Astrocyte of the cerebellum (primary cell): Measurements from ENCODE around the gene TMEM132C.

Experiments
- DNase-seq: peaks from one replicate; pipeline ENCODE4 v3.0.0-alpha.2; 2011; ENCODE audit warnings: low read depth
- H3K4me3 ChIP-seq: 2 replicates; pipeline ENCODE4 v1.5.1; 2011; ENCODE audit warnings: mild to moderate bottlenecking, low read depth, low read length, moderate library complexity
- CTCF ChIP-seq: IDR thresholded peaks from 2 replicates; pipeline ENCODE4 v1.5.1; 2012; ENCODE audit warnings: low read length, low read depth, moderate library complexity, mild to moderate bottlenecking; ENCODE audit errors: missing control alignments
- in situ Hi-C: cut with HindIII; loops from 2 replicates; pipeline ENCODE4 v1.10.0; 2017; ENCODE audit warnings: low sequenced_read_pairs

The TMEM132C gene

GRCh38 chr12:128612150-128612850 lies 345.3 kb downstream of the TMEM132C start:
- in situ Hi-C loops: no loop called here
- DNase-seq: no peak
- no peak overlapping the region for H3K4me3 ChIP-seq
- TF ChIP-seq CTCF: no peak

GRCh38 chr12:128613837-128614590 lies 347.0 kb downstream of the TMEM132C start:
- in situ Hi-C loops: no loop called here
- DNase-seq: no peak
- no peak overlapping the region for H3K4me3 ChIP-seq
- TF ChIP-seq CTCF: no peak

GRCh38 chr12:128617304-128617833 lies 350.4 kb downstream of the TMEM132C start:
- no peak for DNase-seq
- in situ Hi-C loops: loop anchor here (5.0 kb wide), 1 partner anchor 35 kb away; no protein-coding TSS in a partner anchor
- no peak for TF ChIP-seq CTCF
- no peak overlapping the region for H3K4me3 ChIP-seq

GRCh38 chr12:128619263-128619662 lies 352.3 kb downstream of the TMEM132C start:
- TF ChIP-seq CTCF: no peak
- in situ Hi-C loops: loop anchor here (5.0 kb wide), 1 partner anchor 33 kb away; no protein-coding TSS in a partner anchor
- DNase-seq: no peak
- no peak overlapping the region for H3K4me3 ChIP-seq

GRCh38 chr12:128621304-128621703 lies 354.3 kb downstream of the TMEM132C start:
- in situ Hi-C loops: no loop called here
- H3K4me3 ChIP-seq: no peak overlapping the region
- no peak for DNase-seq
- TF ChIP-seq CTCF: no peak

GRCh38 chr12:128623748-128624147 lies 356.8 kb downstream of the TMEM132C start:
- in situ Hi-C loops: no loop called here
- no peak overlapping the region for H3K4me3 ChIP-seq
- no peak for DNase-seq
- no peak for TF ChIP-seq CTCF
